Fibroblast of lung (primary cell): ENCODE data around the gene TMEM41A. TPM values are rescaled to one million over a fixed set of nuclear protein-coding genes. Genes with fewer than 3 reads are reported as not detected.

ENCODE experiments used
- DNase-seq, 2 donors: peaks; one replicate each; pipeline versions ENCODE4 v3.0.0 to v3.0.0-alpha.2; 2010; ENCODE audit warnings: low read depth in 2 of 2
- H2AFZ ChIP-seq: 2 replicates; pipeline ENCODE4 v1.5.1; 2012; ENCODE audit warnings: low read length, control low read depth, inconsistent platforms
- H3K27ac ChIP-seq: 2 replicates; pipeline ENCODE4 v1.5.1; 2011; ENCODE audit warnings: low read length, control low read depth; ENCODE audit not compliant: insufficient read depth
- H3K27me3 ChIP-seq: 2 replicates; pipeline ENCODE4 v1.5.1; 2011; ENCODE audit warnings: mild to moderate bottlenecking, low read length; ENCODE audit not compliant: control insufficient read depth, insufficient read depth
- H3K36me3 ChIP-seq: 2 replicates; pipeline ENCODE4 v1.5.1; 2011; ENCODE audit warnings: low read length; ENCODE audit not compliant: control insufficient read depth, insufficient read depth
- H3K4me1 ChIP-seq: 2 replicates; pipeline ENCODE4 v1.5.1; 2011; ENCODE audit warnings: low read length; ENCODE audit not compliant: control insufficient read depth, insufficient read depth; ENCODE audit errors: extremely low read depth
- H3K4me2 ChIP-seq: 2 replicates; pipeline ENCODE4 v1.5.1; 2011; ENCODE audit warnings: low read length, control low read depth; ENCODE audit not compliant: insufficient read depth; ENCODE audit errors: extremely low read depth
- H3K4me3 ChIP-seq, 4 experiments: fragments of 200-600 bp in 1 of 4; sonication (generic) in 1 of 4; replicated peaks in 1 of 4; 2 replicates each; pipeline ENCODE4 v1.5.1; 2011 to 2016; ENCODE audit warnings: low read length in 4 of 4, low read depth in 3 of 4, mild to moderate bottlenecking in 3 of 4, control low read depth in 2 of 4, inconsistent platforms in 1 of 4, mixed read lengths in 1 of 4; ENCODE audit not compliant: insufficient read depth in 1 of 4; ENCODE audit errors: control extremely low read depth in 1 of 4
- H3K79me2 ChIP-seq: 2 replicates; pipeline ENCODE4 v1.5.1; 2012; ENCODE audit warnings: mild to moderate bottlenecking, low read length, inconsistent platforms; ENCODE audit not compliant: control insufficient read depth, insufficient read depth
- H3K9ac ChIP-seq: 2 replicates; pipeline ENCODE4 v1.5.1; 2011; ENCODE audit warnings: mild to moderate bottlenecking, low read length, control low read depth; ENCODE audit not compliant: insufficient read depth
- H3K9me3 ChIP-seq: 2 replicates; pipeline ENCODE4 v1.5.1; 2012; ENCODE audit warnings: low read depth, low read length; ENCODE audit not compliant: control insufficient read depth, insufficient read depth
- H4K20me1 ChIP-seq: 2 replicates; pipeline ENCODE4 v1.5.1; 2011; ENCODE audit warnings: low read length; ENCODE audit not compliant: control insufficient read depth, insufficient read depth; ENCODE audit errors: extremely low read depth
- EZH2 ChIP-seq: IDR thresholded peaks from 2 replicates; pipeline ENCODE4 v1.5.1; 2012; ENCODE audit warnings: low read length, control low read depth, mild to moderate bottlenecking; ENCODE audit errors: missing control alignments
- polyA plus RNA-seq, 2 donors: library from polyadenylated mRNA; depleted of rRNA in 1 of 2; stranded (reverse) in 1 of 2; unstranded in 1 of 2; fragments of >200 nt; gene quantifications; 2 replicates each; pipeline ENCODE4 v1.2.1, GENCODE V29; 2011 to 2012; ENCODE audit warnings: missing spikeins in 1 of 2
- total RNA-seq: library from RNA; depleted of rRNA; stranded (reverse); fragments of >200 nt; gene quantifications from 2 replicates; pipeline ENCODE4 v1.2.1, GENCODE V29; 2014
- TF ChIP-seq, protein P1 (sequence below), 2 donors: IDR thresholded peaks in 1 of 2; conservative IDR thresholded peaks in 1 of 2; 1 replicate in 1 of 2; 2 replicates in 1 of 2; pipeline ENCODE4 v1.5.1; 2011 to 2012; ENCODE audit warnings: low read length in 2 of 2, control low read depth in 1 of 2, inconsistent platforms in 1 of 2, low read depth in 1 of 2, mild to moderate bottlenecking in 1 of 2

The TMEM41A gene
- total and polyA plus RNA-seq, 2 donors (not counting 1 experiment from before 2014, with no cell fraction given), result 8.3 to 18.2 TPM

- no peak overlapping the region for H2AFZ ChIP-seq
- no peak overlapping the region for H3K4me3 ChIP-seq
- no peaks in the 10 kb centered on the region for H3K79me2 ChIP-seq
- no peak overlapping the region for H3K27ac ChIP-seq
- no peaks in the 10 kb centered on the region for H3K27me3 ChIP-seq
- no peak for DNase-seq
- no peaks in the 10 kb centered on the region for H3K9me3 ChIP-seq
- H3K36me3 ChIP-seq, result no peaks in the 10 kb centered on the region
- no peaks in the 10 kb centered on the region for H3K4me1 ChIP-seq
- no peak overlapping the region for H3K4me2 ChIP-seq
- no peak for TF ChIP-seq EZH2
- TF ChIP-seq, protein P1, sequence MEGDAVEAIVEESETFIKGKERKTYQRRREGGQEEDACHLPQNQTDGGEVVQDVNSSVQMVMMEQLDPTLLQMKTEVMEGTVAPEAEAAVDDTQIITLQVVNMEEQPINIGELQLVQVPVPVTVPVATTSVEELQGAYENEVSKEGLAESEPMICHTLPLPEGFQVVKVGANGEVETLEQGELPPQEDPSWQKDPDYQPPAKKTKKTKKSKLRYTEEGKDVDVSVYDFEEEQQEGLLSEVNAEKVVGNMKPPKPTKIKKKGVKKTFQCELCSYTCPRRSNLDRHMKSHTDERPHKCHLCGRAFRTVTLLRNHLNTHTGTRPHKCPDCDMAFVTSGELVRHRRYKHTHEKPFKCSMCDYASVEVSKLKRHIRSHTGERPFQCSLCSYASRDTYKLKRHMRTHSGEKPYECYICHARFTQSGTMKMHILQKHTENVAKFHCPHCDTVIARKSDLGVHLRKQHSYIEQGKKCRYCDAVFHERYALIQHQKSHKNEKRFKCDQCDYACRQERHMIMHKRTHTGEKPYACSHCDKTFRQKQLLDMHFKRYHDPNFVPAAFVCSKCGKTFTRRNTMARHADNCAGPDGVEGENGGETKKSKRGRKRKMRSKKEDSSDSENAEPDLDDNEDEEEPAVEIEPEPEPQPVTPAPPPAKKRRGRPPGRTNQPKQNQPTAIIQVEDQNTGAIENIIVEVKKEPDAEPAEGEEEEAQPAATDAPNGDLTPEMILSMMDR (conservative IDR thresholded peaks at IDR 0.05 in 1 of 2, IDR thresholded peaks at IDR 0.05 in 1 of 2; ENCODE audit: low read depth in 1 of 2, low read length in 2 of 2), result no peak
- H3K9ac ChIP-seq, result no peak overlapping the region
- no peaks in the 10 kb centered on the region for H4K20me1 ChIP-seq
Observed at GRCh38 chr3:185526349-185526951, 27.6 kb upstream of the TMEM41A start.

GRCh38 chr3:185521349-185522138, 22.7 kb upstream of the TMEM41A start:
- H3K9ac ChIP-seq, result no peak overlapping the region
- no peaks in the 10 kb centered on the region for H3K36me3 ChIP-seq
- no peaks in the 10 kb centered on the region for H3K79me2 ChIP-seq
- TF ChIP-seq, protein P1 (conservative IDR thresholded peaks at IDR 0.05 in 1 of 2, IDR thresholded peaks at IDR 0.05 in 1 of 2; ENCODE audit: low read depth in 1 of 2, low read length in 2 of 2), result no peak
- no peak for TF ChIP-seq EZH2
- no peak overlapping the region for H3K4me2 ChIP-seq
- no peaks in the 10 kb centered on the region for H3K4me1 ChIP-seq
- H3K27me3 ChIP-seq, result no peaks in the 10 kb centered on the region
- no peaks in the 10 kb centered on the region for H4K20me1 ChIP-seq
- no peak overlapping the region for H3K4me3 ChIP-seq
- H3K27ac ChIP-seq, result no peak overlapping the region
- H3K9me3 ChIP-seq, result no peaks in the 10 kb centered on the region
- no peak for DNase-seq
- no peak overlapping the region for H2AFZ ChIP-seq

- Histone ChIP-seq H3K4me3 (no peak overlapping the region), H3K9me3 (no peaks in the 10 kb centered on the region), H3K79me2 (no peaks in the 10 kb centered on the region), H3K27ac (no peak overlapping the region), H3K4me1 (no peaks in the 10 kb centered on the region), H2AFZ (no peak overlapping the region), H3K9ac (no peak overlapping the region), H3K27me3 (peaks cover 4% of the 10 kb centered on the region), H4K20me1 (no peaks in the 10 kb centered on the region), H3K36me3 (no peaks in the 10 kb centered on the region), H3K4me2 (no peak overlapping the region)
- no peak for TF ChIP-seq EZH2
- TF ChIP-seq, protein P1 (conservative IDR thresholded peaks at IDR 0.05 in 1 of 2, IDR thresholded peaks at IDR 0.05 in 1 of 2; ENCODE audit: low read depth in 1 of 2, low read length in 2 of 2), result no peak
- no peak for DNase-seq
Observed at GRCh38 chr3:185519021-185519420, 20.2 kb upstream of the TMEM41A start.
